22Rv1 (cell line): ENCODE results near the gene NOS1AP.

Experiments used
- ZFX ChIP-seq: fragments of 450-650 bp; IDR thresholded peaks from 2 replicates; pipeline ENCODE4 v1.6.1; 2017; ENCODE audit warnings: antibody characterized with exemption, borderline replicate concordance
- TF ChIP-seq, protein P1 (sequence below): fragments of 450-650 bp; IDR thresholded peaks from 2 replicates; pipeline ENCODE4 v1.5.1; 2017; ENCODE audit warnings: mild to moderate bottlenecking

DNA sequence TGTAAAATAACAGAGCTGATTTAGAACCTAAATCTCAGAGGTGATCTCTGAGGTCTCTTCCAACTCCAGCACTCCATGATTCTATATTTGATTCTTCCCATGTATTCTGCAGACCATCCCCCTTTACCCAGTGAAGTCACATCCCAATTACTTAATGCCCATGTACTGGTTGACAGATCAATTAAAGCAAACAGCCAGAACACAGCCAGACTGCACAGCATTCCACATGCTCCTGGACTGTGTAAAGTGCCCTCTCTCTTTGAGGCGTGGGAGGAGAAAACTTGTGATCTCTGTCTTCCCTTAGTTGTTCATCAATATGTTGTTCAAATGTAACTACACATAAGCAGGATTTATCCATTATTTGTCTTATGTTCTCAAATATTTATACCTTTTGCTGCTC, 18.1 kb downstream of the NOS1AP start:
- TF ChIP-seq, protein P1, sequence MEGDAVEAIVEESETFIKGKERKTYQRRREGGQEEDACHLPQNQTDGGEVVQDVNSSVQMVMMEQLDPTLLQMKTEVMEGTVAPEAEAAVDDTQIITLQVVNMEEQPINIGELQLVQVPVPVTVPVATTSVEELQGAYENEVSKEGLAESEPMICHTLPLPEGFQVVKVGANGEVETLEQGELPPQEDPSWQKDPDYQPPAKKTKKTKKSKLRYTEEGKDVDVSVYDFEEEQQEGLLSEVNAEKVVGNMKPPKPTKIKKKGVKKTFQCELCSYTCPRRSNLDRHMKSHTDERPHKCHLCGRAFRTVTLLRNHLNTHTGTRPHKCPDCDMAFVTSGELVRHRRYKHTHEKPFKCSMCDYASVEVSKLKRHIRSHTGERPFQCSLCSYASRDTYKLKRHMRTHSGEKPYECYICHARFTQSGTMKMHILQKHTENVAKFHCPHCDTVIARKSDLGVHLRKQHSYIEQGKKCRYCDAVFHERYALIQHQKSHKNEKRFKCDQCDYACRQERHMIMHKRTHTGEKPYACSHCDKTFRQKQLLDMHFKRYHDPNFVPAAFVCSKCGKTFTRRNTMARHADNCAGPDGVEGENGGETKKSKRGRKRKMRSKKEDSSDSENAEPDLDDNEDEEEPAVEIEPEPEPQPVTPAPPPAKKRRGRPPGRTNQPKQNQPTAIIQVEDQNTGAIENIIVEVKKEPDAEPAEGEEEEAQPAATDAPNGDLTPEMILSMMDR = no peak
- no peak for TF ChIP-seq ZFX
